Measurements from ENCODE around the gene PLA2R1.

DNA sequence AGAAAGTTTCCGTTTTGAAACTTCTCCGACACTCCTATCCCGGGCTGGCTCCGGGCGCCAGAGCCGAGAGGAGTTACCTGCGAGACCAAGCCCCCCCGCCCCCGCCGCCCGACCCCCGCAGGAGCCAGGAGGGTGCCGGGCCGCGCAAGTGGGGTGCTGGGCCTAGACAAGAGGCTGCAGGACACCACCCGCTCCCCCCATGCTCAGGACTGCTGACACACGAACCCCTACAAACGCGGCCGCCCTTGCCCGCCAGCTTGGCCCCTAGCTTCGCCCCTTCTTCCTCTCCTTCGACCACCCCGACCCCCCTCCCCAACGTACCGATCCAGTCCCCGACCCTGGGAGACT lies 497 bp downstream of the PLA2R1 start:
- TF ChIP-seq, protein P1, sequence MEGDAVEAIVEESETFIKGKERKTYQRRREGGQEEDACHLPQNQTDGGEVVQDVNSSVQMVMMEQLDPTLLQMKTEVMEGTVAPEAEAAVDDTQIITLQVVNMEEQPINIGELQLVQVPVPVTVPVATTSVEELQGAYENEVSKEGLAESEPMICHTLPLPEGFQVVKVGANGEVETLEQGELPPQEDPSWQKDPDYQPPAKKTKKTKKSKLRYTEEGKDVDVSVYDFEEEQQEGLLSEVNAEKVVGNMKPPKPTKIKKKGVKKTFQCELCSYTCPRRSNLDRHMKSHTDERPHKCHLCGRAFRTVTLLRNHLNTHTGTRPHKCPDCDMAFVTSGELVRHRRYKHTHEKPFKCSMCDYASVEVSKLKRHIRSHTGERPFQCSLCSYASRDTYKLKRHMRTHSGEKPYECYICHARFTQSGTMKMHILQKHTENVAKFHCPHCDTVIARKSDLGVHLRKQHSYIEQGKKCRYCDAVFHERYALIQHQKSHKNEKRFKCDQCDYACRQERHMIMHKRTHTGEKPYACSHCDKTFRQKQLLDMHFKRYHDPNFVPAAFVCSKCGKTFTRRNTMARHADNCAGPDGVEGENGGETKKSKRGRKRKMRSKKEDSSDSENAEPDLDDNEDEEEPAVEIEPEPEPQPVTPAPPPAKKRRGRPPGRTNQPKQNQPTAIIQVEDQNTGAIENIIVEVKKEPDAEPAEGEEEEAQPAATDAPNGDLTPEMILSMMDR (IDR thresholded peaks at IDR 0.05): no peak
- no peak for TF ChIP-seq POLR2A (IDR thresholded peaks at IDR 0.05)

All from thyroid gland (tissue), 4 donors.